B cell (primary cell): ENCODE results near the gene TLE3. TPM values are rescaled to one million over a fixed set of nuclear protein-coding genes. Genes with fewer than 3 reads are reported as not detected.

Experiments used
- ATAC-seq: fragments of 200-7000 bp; cut with Tn5 transposase; one replicate; pipeline ENCODE4 v1.10.0; 2021; ENCODE audit warnings: low read depth, mild to moderate bottlenecking, moderate number of reproducible peaks, moderate library complexity
- CTCF ChIA-PET: fragments of 350-600 bp; sonication (Branson Sonifier 250); formaldehyde crosslinking; loops from one replicate; lab custom pipeline; 2021; ENCODE audit warnings: antibody characterized with exemption, inconsistent platforms; lab: Charles Lee
- POLR2A ChIA-PET: fragments of 350-600 bp; sonication (Branson Sonifier 250); formaldehyde crosslinking; loops from one replicate; lab custom pipeline; 2021; ENCODE audit warnings: antibody characterized with exemption; lab: Charles Lee
- DNase-seq: peaks from one replicate; pipeline ENCODE4 v3.0.0; 2013
- H2AFZ ChIP-seq: 2 replicates; pipeline ENCODE4 v1.6.1; 2012; ENCODE audit warnings: mild to moderate bottlenecking, low read depth, low read length; ENCODE audit not compliant: insufficient read depth, poor library complexity, severe bottlenecking
- H3K27ac ChIP-seq, 2 donors: 1 replicate in 1 of 2; 2 replicates in 1 of 2; pipeline ENCODE4 v1.5.1; 2012 to 2013; ENCODE audit warnings: low read length in 2 of 2, mild to moderate bottlenecking in 2 of 2, moderate library complexity in 1 of 2
- H3K27me3 ChIP-seq, 4 experiments: fragments of 200-600 bp in 1 of 4; sonication (generic) in 1 of 4; replicated peaks in 1 of 4; 1 replicate in 2 of 4; 2 replicates in 2 of 4; pipeline versions ENCODE4 v1.6.1 to v1.7.0; 2013 to 2016; ENCODE audit warnings: low read length in 3 of 4, mild to moderate bottlenecking in 2 of 4, mixed read lengths in 1 of 4, moderate library complexity in 1 of 4; ENCODE audit not compliant: insufficient read depth in 4 of 4, control insufficient read depth in 3 of 4; ENCODE audit errors: control extremely low read depth in 1 of 4
- H3K36me3 ChIP-seq, 2 experiments: replicated peaks in 1 of 2; 1 replicate in 1 of 2; 2 replicates in 1 of 2; pipeline versions ENCODE4 v1.6.1 to v1.7.1; 2013; ENCODE audit warnings: low read length in 1 of 2; ENCODE audit not compliant: insufficient read depth in 2 of 2, control insufficient read depth in 1 of 2; ENCODE audit errors: control extremely low read depth in 1 of 2, extremely low read depth in 1 of 2
- H3K4me1 ChIP-seq, 2 donors: fragments of 200-600 bp in 1 of 2; sonication (generic) in 1 of 2; 1 replicate in 1 of 2; 2 replicates in 1 of 2; pipeline versions ENCODE4 v1.5.1 to v1.6.1; 2013 to 2017; ENCODE audit warnings: low read length in 2 of 2; ENCODE audit not compliant: control insufficient read depth in 2 of 2, insufficient read depth in 2 of 2
- H3K4me2 ChIP-seq: replicated peaks from 2 replicates; pipeline ENCODE3; 2012; ENCODE audit warnings: mild to moderate bottlenecking, low read depth, low read length; ENCODE audit not compliant: poor library complexity, severe bottlenecking
- H3K4me3 ChIP-seq, 5 experiments: fragments of 200-600 bp in 1 of 5; sonication (generic) in 1 of 5; 1 replicate in 3 of 5; 2 replicates in 2 of 5; pipeline versions ENCODE4 v1.5.1 to v1.7.0; 2011 to 2016; ENCODE audit warnings: low read length in 4 of 5, mild to moderate bottlenecking in 4 of 5, low read depth in 2 of 5, control low read depth in 1 of 5, moderate library complexity in 1 of 5; ENCODE audit not compliant: insufficient read depth in 1 of 5; ENCODE audit errors: control extremely low read depth in 1 of 5, extremely low read depth in 1 of 5
- H3K79me2 ChIP-seq: fragments of 200-600 bp; sonication (generic); one replicate; pipeline ENCODE4 v1.6.0; 2016; ENCODE audit warnings: low read length; ENCODE audit not compliant: control insufficient read depth, insufficient read depth
- H3K9ac ChIP-seq: fragments of 200-600 bp; sonication (generic); 2 replicates; pipeline ENCODE4 v1.6.1; 2017; ENCODE audit warnings: mild to moderate bottlenecking, low read length, moderate library complexity
- H3K9me3 ChIP-seq, 3 donors: one replicate each; pipeline versions ENCODE4 v1.6.1 to v1.7.1; 2013; ENCODE audit warnings: low read length in 2 of 3; ENCODE audit not compliant: control insufficient read depth in 2 of 3, insufficient read depth in 1 of 3; ENCODE audit errors: control extremely low read depth in 1 of 3
- H4K20me1 ChIP-seq: 2 replicates; pipeline ENCODE4 v1.6.0; 2012; ENCODE audit warnings: mild to moderate bottlenecking, low read length; ENCODE audit not compliant: insufficient read depth, control insufficient read depth, poor library complexity, severe bottlenecking
- H3K27ac Mint-ChIP-seq: one replicate; pipeline ENCODE4 v1.8.0; 2021; ENCODE audit warnings: mixed read lengths
- H3K27me3 Mint-ChIP-seq: one replicate; pipeline ENCODE4 v1.8.0; 2021; ENCODE audit warnings: mixed read lengths
- H3K4me1 Mint-ChIP-seq: one replicate; pipeline ENCODE4 v1.8.0; 2021; ENCODE audit warnings: mixed read lengths
- H3K4me3 Mint-ChIP-seq: one replicate; pipeline ENCODE4 v1.8.0; 2021; ENCODE audit warnings: mixed read lengths
- H3K9me3 Mint-ChIP-seq: one replicate; pipeline ENCODE4 v1.8.0; 2022; ENCODE audit warnings: mixed read lengths; ENCODE audit not compliant: insufficient read depth
- CTCF ChIP-seq: fragments of 200-600 bp; IDR thresholded peaks from one replicate; pipeline ENCODE4 v1.8.0; 2022; ENCODE audit warnings: antibody characterized with exemption, mild to moderate bottlenecking
- EZH2 ChIP-seq: IDR thresholded peaks from 2 replicates; pipeline ENCODE4 v1.6.1; 2012; ENCODE audit warnings: borderline replicate concordance, low read depth, mild to moderate bottlenecking, moderate library complexity, low read length; ENCODE audit not compliant: insufficient read depth, poor library complexity, severe bottlenecking
- WGBS: methylation state at CpG from one replicate; pipeline ENCODE4 v1.1.5; 2013; ENCODE audit warnings: missing lambda C conversion rate; ENCODE audit not compliant: insufficient coverage; 5-methylcytosine and 5-hydroxymethylcytosine counted together
- intact Hi-C: fragments of 100-400 bp; cut with micrococcal nuclease; formaldehyde crosslinking; loops from one replicate; pipeline ENCODE4 v1.10.0; 2022
- polyA plus RNA-seq: library from polyadenylated mRNA; depleted of rRNA; stranded (reverse); fragments of >200 nt; gene quantifications from 2 replicates; pipeline ENCODE4 v1.2.3, GENCODE V29; 2012
- total RNA-seq, 2 donors: library from RNA; stranded (reverse); fragments of 120-200 nt in 1 of 2; gene quantifications; 1 replicate in 1 of 2; 2 replicates in 1 of 2; pipeline versions ENCODE4 v1.2.3 to v1.2.4, GENCODE V29; 2013 to 2022

Gene TLE3
- total and polyA plus RNA-seq, 2 donors (not counting 1 experiment from before 2014, with no cell fraction given) = 187 to 278 TPM

- no peaks in the 10 kb centered on the region for H3K9me3 Mint-ChIP-seq
- no peak for DNase-seq
- 93% methylated on average over 6 of the region's 8 CpGs for WGBS
- H3K4me2 ChIP-seq = no peak overlapping the region
- H3K36me3 ChIP-seq = peaks cover 0 to 99% of the 10 kb centered on the region in 2 experiments
- intact Hi-C loops = no loop called here
- H3K4me1 ChIP-seq = no peaks in the 10 kb centered on the region
- ChIA-PET POLR2A (no interaction called here), CTCF (interaction anchor here (1.5 kb wide), 1 partner anchor 332 kb away, joined by 3 read pairs; no protein-coding TSS in a partner anchor)
- H3K4me3 Mint-ChIP-seq = no peak overlapping the region
- no peaks in the 10 kb centered on the region for H3K9me3 ChIP-seq
- H3K27me3 ChIP-seq = no peaks in the 10 kb centered on the region
- no peaks in the 10 kb centered on the region for H3K27me3 Mint-ChIP-seq
- peak overlapping the region; percentile 4 for H3K27ac Mint-ChIP-seq
- ATAC-seq = no peak
- peaks cover 4% of the 10 kb centered on the region for H3K79me2 ChIP-seq
- no peak overlapping the region for H3K27ac ChIP-seq
- peaks cover 94% of the 10 kb centered on the region for H4K20me1 ChIP-seq
- H3K4me1 Mint-ChIP-seq = peaks cover 2% of the 10 kb centered on the region
- no peak for TF ChIP-seq EZH2
- no peak overlapping the region for H3K4me3 ChIP-seq
- H2AFZ ChIP-seq = no peak overlapping the region
- H3K9ac ChIP-seq = no peak overlapping the region
These were observed 36.8 kb downstream of the TLE3 start for GRCh38 chr15:70060993-70061305.

- intact Hi-C loops = no loop called here
- TF ChIP-seq EZH2 (no peak), CTCF (no peak)
- Histone ChIP-seq H3K27me3 (no peaks in the 10 kb centered on the region), H2AFZ (no peak overlapping the region), H4K20me1 (peaks cover 94% of the 10 kb centered on the region), H3K36me3 (peaks cover 0 to 99% of the 10 kb centered on the region in 2 experiments), H3K4me1 (no peaks in the 10 kb centered on the region), H3K79me2 (peaks cover 3% of the 10 kb centered on the region), H3K4me3 (no peak overlapping the region), H3K9ac (no peak overlapping the region), H3K4me2 (no peak overlapping the region), H3K27ac (no peak overlapping the region), H3K9me3 (no peaks in the 10 kb centered on the region)
- DNase-seq (no peak), ATAC-seq (no peak)
- Mint-ChIP-seq H3K4me3 (no peak overlapping the region), H3K9me3 (no peaks in the 10 kb centered on the region), H3K27me3 (no peaks in the 10 kb centered on the region), H3K4me1 (peaks cover 2% of the 10 kb centered on the region), H3K27ac (peak overlapping the region; percentile 4)
- ChIA-PET POLR2A (no interaction called here), CTCF (interaction anchor here (1.5 kb wide), 1 partner anchor 332 kb away, joined by 3 read pairs; no protein-coding TSS in a partner anchor)
- 95% methylated on average over 21 of the region's 26 CpGs for WGBS
These were observed 37.3 kb downstream of the TLE3 start for GRCh38 chr15:70060214-70060992.
